NB4 (cell line): ENCODE measurements around the gene CDC123.

Experiments
- CTCF ChIP-seq: IDR thresholded peaks from one replicate; pipeline ENCODE4 v1.5.1; 2012; ENCODE audit warnings: low read depth, low read length
- MAX ChIP-seq: IDR thresholded peaks from 2 replicates; pipeline ENCODE4 v1.6.1; 2011; ENCODE audit warnings: low read depth, low read length
- POLR2A ChIP-seq: IDR thresholded peaks from 2 replicates; pipeline ENCODE4 v1.6.1; 2011; ENCODE audit warnings: mild to moderate bottlenecking; ENCODE audit not compliant: insufficient read length; ENCODE audit errors: extremely low read depth

- no peak for TF ChIP-seq CTCF
- TF ChIP-seq POLR2A = no peak
- TF ChIP-seq MAX = peak; percentile 42; the same call in 1 of the 2 replicates
Measured at GRCh38 chr10:12181065-12181775, 14.8 kb upstream of the CDC123 start.
